ENCODE data around the gene FHL3. TPM values are rescaled to one million over a fixed set of nuclear protein-coding genes. Genes with fewer than 3 reads are reported as not detected.
A peak's percentile ranks its signal among the peaks of the same experiment; 100 is the strongest.

Gene FHL3
- total and polyA plus RNA-seq, 9 of the 15 experiments (the other 6 are each of a cell fraction or from before 2014, with no cell fraction given) = 6.1 to 144 (median 34.1) TPM

DNA sequence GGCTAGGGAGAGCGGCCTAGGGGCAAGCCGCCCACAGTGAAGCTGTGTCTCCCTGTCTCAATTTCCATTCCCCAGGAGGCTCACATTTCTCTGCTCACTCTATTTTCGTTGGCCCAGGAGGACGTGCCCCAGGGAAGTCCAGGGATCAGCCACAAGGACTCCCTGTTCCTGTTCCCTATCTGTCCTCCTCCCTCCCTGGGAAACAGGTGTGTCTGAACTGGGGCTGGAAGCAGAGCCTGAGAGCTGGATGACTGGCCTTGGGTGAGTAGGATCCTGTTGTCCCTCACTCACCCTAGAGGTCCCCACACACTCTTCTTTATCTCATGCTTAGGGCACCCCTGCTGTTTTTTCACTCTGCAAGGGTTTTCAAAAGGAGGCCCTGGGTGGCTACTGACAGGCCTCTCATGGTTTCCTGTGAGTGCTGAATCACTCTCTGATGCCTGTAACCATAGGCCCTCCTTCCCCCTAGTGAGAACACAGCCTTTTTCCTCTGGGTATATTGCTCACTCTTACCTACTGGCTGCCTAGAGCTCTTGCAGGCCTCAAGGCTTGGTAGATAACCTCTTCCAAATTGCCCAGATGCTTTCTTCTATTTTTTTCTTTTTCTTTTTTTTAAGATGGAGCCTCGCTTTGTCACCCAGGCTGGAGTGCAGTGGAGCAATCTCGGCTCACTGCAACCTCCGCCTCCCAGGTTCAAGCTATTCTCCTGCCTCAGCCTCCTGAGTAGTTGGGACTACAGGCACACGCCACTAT is 4.0 kb upstream of the FHL3 start (continued):
- TF ChIP-seq SRSF7 (optimal IDR thresholded peaks at IDR 0.05; ENCODE audit: low read depth, low read length) (no peak), ZNF354B (CRISPR knock-in tag; IDR thresholded peaks at IDR 0.05) (no peak; the same call in 1 of the 2 replicates), ADNP (tag; IDR thresholded peaks at IDR 0.05) (0 out of 2 replicates have a peak, but pooled peaks have one; percentile 38), JUNB (CRISPR knock-in tag; conservative IDR thresholded peaks at IDR 0.05) (no peak), KDM4B (IDR thresholded peaks at IDR 0.05; ENCODE audit: borderline replicate concordance in 2 of 2, low read depth in 1 of 2) (0 out of 4 replicates have a peak, but pooled peaks of 1 of the 2 experiments have one; percentile 32), MEIS2 (IDR thresholded peaks at IDR 0.05; ENCODE audit: partially characterized antibody) (peak; percentile 63), BRD4 (IDR thresholded peaks at IDR 0.05) (no peak), E2F3 (CRISPR knock-in tag; IDR thresholded peaks at IDR 0.05) (peak; percentile 51; the same call in 1 of the 2 replicates), CHD2 (IDR thresholded peaks at IDR 0.05; ENCODE audit: low read depth, low read length) (no peak), NR2F6 (CRISPR knock-in tag; IDR thresholded peaks at IDR 0.05) (no peak), CREM (IDR thresholded peaks at IDR 0.05; ENCODE audit: low read depth) (0 out of 2 replicates have a peak, but pooled peaks have one; percentile 37), MYC (IDR thresholded peaks at IDR 0.05; ENCODE audit: low read depth, low read length) (peak; percentile 66), MYC (CRISPR knock-in tag; IDR thresholded peaks at IDR 0.05; ENCODE audit: borderline replicate concordance, low read depth) (peak; percentile 18; the same call in 1 of the 2 replicates), ZNF583 (CRISPR knock-in tag; IDR thresholded peaks at IDR 0.05) (peak; percentile 72), SRSF3 (IDR thresholded peaks at IDR 0.05; ENCODE audit: insufficient read depth, low read length) (no peak), BRF1 (IDR thresholded peaks at IDR 0.05; ENCODE audit: borderline replicate concordance, extremely low read depth, insufficient read length) (no peak), GABPA (tag; conservative IDR thresholded peaks at IDR 0.05; ENCODE audit: low read depth) (peak; percentile 53), BHLHE40 (IDR thresholded peaks at IDR 0.05; ENCODE audit: low read length) (no peak; the same call in 1 of the 2 replicates), RFX1 (IDR thresholded peaks at IDR 0.05) (no peak; the same call in 1 of the 2 replicates), FOXJ2 (tag; IDR thresholded peaks at IDR 0.05) (no peak)
- TF ChIP-seq, protein P1, sequence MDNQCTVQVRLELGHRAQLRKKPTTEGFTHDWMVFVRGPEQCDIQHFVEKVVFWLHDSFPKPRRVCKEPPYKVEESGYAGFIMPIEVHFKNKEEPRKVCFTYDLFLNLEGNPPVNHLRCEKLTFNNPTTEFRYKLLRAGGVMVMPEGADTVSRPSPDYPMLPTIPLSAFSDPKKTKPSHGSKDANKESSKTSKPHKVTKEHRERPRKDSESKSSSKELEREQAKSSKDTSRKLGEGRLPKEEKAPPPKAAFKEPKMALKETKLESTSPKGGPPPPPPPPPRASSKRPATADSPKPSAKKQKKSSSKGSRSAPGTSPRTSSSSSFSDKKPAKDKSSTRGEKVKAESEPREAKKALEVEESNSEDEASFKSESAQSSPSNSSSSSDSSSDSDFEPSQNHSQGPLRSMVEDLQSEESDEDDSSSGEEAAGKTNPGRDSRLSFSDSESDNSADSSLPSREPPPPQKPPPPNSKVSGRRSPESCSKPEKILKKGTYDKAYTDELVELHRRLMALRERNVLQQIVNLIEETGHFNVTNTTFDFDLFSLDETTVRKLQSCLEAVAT (IDR thresholded peaks at IDR 0.05) = peak in 1 of 2 experiments; percentile 40; a peak in 1 of 4 replicates
- TF ChIP-seq, protein P2, sequence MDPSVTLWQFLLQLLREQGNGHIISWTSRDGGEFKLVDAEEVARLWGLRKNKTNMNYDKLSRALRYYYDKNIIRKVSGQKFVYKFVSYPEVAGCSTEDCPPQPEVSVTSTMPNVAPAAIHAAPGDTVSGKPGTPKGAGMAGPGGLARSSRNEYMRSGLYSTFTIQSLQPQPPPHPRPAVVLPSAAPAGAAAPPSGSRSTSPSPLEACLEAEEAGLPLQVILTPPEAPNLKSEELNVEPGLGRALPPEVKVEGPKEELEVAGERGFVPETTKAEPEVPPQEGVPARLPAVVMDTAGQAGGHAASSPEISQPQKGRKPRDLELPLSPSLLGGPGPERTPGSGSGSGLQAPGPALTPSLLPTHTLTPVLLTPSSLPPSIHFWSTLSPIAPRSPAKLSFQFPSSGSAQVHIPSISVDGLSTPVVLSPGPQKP (CRISPR knock-in tag; IDR thresholded peaks at IDR 0.05) = no peak
- TF ChIP-seq, protein P3, sequence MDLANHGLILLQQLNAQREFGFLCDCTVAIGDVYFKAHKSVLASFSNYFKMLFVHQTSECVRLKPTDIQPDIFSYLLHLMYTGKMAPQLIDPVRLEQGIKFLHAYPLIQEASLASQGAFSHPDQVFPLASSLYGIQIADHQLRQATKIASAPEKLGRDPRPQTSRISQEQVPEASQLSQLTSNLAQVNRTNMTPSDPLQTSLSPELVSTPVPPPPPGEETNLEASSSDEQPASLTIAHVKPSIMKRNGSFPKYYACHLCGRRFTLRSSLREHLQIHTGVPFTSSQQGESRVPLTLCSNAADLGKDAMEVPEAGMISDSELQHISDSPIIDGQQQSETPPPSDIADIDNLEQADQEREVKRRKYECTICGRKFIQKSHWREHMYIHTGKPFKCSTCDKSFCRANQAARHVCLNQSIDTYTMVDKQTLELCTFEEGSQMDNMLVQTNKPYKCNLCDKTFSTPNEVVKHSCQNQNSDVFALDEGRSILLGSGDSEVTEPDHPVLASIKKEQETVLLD (IDR thresholded peaks at IDR 0.05) = 0 out of 2 replicates have a peak, but pooled peaks have one; percentile 63
- TF ChIP-seq, protein P4, sequence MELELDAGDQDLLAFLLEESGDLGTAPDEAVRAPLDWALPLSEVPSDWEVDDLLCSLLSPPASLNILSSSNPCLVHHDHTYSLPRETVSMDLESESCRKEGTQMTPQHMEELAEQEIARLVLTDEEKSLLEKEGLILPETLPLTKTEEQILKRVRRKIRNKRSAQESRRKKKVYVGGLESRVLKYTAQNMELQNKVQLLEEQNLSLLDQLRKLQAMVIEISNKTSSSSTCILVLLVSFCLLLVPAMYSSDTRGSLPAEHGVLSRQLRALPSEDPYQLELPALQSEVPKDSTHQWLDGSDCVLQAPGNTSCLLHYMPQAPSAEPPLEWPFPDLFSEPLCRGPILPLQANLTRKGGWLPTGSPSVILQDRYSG (tag; conservative IDR thresholded peaks at IDR 0.05; ENCODE audit: low read depth) = no peak
